ENCODE data around the gene TOM1L1.

DNA sequence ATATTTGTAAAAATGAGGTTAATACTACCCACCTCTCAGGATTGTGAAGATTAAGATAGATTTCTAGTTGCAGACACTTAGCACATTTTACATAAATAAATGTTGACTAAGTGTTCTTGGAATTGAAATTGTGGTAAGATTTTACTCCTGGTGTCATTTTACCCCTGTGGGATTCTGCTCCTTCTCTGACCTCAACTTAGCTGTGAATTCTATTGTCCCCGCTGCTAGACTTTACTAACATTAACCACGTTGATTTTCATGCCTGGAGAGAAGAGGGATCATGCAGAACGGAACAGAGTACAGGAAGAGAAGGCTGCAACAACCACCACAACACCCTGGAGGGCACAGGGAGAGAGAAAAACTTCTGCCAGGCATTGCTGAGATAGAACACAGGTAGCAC is 2.1 kb upstream of the TOM1L1 start:
- TF ChIP-seq, protein P1, sequence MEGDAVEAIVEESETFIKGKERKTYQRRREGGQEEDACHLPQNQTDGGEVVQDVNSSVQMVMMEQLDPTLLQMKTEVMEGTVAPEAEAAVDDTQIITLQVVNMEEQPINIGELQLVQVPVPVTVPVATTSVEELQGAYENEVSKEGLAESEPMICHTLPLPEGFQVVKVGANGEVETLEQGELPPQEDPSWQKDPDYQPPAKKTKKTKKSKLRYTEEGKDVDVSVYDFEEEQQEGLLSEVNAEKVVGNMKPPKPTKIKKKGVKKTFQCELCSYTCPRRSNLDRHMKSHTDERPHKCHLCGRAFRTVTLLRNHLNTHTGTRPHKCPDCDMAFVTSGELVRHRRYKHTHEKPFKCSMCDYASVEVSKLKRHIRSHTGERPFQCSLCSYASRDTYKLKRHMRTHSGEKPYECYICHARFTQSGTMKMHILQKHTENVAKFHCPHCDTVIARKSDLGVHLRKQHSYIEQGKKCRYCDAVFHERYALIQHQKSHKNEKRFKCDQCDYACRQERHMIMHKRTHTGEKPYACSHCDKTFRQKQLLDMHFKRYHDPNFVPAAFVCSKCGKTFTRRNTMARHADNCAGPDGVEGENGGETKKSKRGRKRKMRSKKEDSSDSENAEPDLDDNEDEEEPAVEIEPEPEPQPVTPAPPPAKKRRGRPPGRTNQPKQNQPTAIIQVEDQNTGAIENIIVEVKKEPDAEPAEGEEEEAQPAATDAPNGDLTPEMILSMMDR (IDR thresholded peaks at IDR 0.05; ENCODE audit: insufficient read depth, low read length, poor library complexity, severe bottlenecking): no peak
- no peak for TF ChIP-seq EZH2phosphoT487 (conservative IDR thresholded peaks at IDR 0.05; ENCODE audit: low read length)
